ENCODE data around the gene PSMC3IP.
"Not testable (repeated sequence)": the region's sequence is repeated elsewhere in the genome, so short reads cannot be mapped to it uniquely, and the experiment has no call there.

Gene PSMC3IP

GRCh38 chr17:42560246-42560645 lies 17.3 kb downstream of the PSMC3IP start:
- DNase-seq (ENCODE audit: low read depth), result no peak
- H3K4me3 ChIP-seq (ENCODE audit: low read depth, low read length), result no peak overlapping the region
- TF ChIP-seq CTCF (IDR thresholded peaks at IDR 0.05; ENCODE audit: low read depth, low read length, missing control alignments), result no peak

GRCh38 chr17:42559075-42559474 lies 18.5 kb downstream of the PSMC3IP start:
- no peak for TF ChIP-seq CTCF (IDR thresholded peaks at IDR 0.05; ENCODE audit: low read depth, low read length, missing control alignments)
- H3K4me3 ChIP-seq (ENCODE audit: low read depth, low read length), result no peak overlapping the region
- no peak for DNase-seq (ENCODE audit: low read depth)

- DNase-seq (ENCODE audit: low read depth); H3K4me3 ChIP-seq (ENCODE audit: low read depth, low read length): not testable (repeated sequence)
- TF ChIP-seq CTCF (IDR thresholded peaks at IDR 0.05; ENCODE audit: low read depth, low read length, missing control alignments), result peak; percentile 27
These were observed 21.4 kb downstream of the PSMC3IP start for GRCh38 chr17:42555961-42556617.

- no peak for TF ChIP-seq CTCF (IDR thresholded peaks at IDR 0.05; ENCODE audit: low read depth, low read length, missing control alignments)
- H3K4me3 ChIP-seq (ENCODE audit: low read depth, low read length), result peak overlapping the region; percentile 87
- no peak for DNase-seq (ENCODE audit: low read depth)
These were observed 22.4 kb downstream of the PSMC3IP start for GRCh38 chr17:42555122-42555622.

GRCh38 chr17:42554250-42555121 lies 23.0 kb downstream of the PSMC3IP start:
- TF ChIP-seq CTCF (IDR thresholded peaks at IDR 0.05; ENCODE audit: low read depth, low read length, missing control alignments), result no peak
- peak; percentile 57 for DNase-seq (ENCODE audit: low read depth)
- H3K4me3 ChIP-seq (ENCODE audit: low read depth, low read length), result peak overlapping the region; percentile 87

GRCh38 chr17:42553866-42554249 lies 23.7 kb downstream of the PSMC3IP start:
- peak overlapping the region; percentile 87 for H3K4me3 ChIP-seq (ENCODE audit: low read depth, low read length)
- no peak for DNase-seq (ENCODE audit: low read depth)
- no peak for TF ChIP-seq CTCF (IDR thresholded peaks at IDR 0.05; ENCODE audit: low read depth, low read length, missing control alignments)

Measured in GM12864 (cell line).